GM18861 (cell line): ENCODE results near the gene QARS1.

ENCODE experiments used
- ATAC-seq: cut with Tn5 transposase; IDR thresholded peaks from one replicate; pipeline ENCODE4 v1.9.1; 2021; ENCODE audit not compliant: unreplicated experiment

The QARS1 gene

DNA sequence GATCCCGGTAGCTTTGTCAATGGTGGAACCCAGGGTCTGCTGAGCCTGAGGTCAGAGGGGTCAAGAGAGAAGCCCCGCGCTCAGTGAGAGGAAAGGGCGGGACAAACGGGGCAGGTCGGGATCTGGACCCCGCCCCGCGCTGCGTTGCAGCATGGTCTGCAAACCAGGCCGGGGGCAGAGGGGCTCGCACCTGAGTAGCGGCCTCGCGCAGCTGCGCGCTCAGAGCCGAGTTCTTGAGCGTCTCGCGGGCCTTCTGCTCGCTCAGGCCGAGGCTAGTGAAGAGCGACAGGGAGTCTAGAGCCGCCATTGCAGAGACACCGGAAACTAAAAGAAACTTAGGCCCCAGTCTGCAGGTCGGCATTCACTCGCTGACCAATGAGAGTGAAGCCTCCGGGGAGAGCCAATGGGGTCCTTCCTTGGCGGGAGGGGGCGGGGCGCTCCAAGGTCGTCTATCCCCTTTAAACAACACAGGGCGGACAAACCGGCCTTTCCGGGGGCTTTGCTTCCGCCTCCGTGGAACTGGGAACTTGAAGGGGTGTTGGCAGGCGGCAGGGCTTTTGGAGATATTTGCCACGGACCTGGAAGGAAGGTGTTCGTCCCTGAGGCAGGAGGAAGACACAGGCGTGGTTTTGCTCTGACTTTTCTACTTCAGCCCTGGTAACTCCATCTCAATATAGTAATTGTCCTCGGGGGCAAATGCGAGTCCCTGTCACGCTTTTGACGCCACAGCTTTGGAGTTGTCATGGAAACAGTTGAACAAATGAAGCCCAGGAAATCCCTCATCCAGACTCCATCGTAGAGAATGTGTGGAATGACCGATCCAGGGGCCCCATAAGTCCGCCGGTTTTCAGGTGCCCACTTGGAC, at the start of gene QARS1:
QARS1 (minus strand) TSS at position 331 of the 865 bp plus-strand sequence; CDS start at position 307, 24 bp downstream.
- ATAC-seq: peak; percentile 67

DNA sequence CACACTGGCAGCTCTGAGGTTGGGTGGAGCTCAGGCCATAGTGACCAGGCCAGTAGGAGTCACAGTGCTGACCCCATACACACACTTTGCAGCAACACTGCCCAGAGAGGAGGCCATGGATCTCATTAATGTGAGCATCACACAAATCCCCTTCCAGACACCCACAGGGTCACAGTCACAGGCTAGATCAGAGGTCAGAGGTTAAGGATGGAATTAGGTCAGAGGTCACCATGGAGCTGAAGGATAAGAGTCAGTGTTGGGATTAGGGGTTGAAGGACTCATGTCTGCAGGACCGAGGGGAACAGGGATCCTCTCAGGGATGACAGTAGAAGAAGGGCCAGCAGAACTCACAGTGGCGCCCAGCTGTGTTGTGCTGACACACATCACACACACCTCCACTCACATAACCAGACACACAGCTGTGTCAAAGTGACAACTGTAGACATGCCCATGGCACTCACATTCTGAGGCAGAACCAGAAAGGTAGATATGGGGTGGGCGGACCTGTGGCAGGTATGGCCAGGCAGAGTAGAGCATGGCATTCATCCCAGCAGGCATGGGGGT, 48.9 kb upstream of the QARS1 start:
- no peak for ATAC-seq

DNA sequence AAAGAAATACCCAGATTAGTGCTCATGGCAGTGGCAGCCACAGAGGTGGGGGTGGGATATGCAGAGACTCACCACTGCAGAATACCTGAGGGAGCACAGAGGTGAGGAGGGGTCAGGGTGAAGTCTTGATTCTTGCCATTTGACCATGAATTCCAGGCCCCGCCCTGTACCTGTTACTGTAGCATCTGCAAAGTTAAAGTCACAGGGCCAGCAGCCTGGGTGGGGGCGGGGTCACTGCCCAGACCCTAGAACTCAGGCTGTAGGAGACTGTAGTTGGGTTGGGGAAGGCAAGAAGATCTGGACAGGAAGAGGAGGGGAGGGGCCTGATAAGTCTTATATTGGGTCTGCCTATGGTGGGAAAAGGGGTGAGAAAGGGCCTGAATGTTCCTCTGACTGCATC, 47.1 kb upstream of the QARS1 start:
- no peak for ATAC-seq

DNA sequence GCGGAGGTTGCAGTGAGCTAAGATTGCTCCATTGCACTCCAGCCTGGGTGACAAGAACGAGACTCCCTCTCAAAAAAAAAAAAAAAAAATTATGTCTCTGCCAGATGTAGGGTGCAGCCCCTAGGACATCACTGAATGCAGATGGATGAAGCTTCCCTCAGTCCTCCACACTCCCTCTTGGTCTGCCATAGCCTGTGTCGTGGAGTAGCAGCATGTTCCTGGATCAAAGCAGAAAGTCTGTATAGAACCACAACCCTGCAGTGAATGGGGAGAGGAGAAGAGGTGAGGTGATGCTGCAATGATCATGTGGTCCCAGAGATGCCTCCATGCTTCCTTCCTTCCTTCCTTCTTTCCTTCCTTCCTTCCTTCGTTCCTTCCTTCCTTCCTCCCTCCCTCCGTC, 43.6 kb upstream of the QARS1 start:
- ATAC-seq: no peak

DNA sequence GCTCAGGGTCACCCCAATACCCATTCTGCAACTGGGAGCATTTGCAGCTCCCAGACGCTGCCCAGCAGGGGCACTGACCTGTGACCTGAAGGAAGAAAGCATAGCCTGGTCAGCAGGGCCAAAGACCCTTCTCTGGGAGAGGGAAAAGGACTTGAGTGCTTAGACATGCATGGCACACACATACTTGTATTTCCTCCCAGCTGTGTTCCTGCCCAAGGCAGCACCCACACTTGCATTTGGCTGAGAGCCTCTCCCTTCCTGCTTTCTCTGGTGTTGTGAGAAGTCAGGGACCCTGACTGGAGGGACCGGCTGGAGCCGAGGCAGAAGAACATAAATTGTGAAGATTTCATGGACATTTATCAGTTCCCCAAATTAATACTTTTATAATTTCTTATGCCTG, 35.5 kb upstream of the QARS1 start:
- no peak for ATAC-seq

DNA sequence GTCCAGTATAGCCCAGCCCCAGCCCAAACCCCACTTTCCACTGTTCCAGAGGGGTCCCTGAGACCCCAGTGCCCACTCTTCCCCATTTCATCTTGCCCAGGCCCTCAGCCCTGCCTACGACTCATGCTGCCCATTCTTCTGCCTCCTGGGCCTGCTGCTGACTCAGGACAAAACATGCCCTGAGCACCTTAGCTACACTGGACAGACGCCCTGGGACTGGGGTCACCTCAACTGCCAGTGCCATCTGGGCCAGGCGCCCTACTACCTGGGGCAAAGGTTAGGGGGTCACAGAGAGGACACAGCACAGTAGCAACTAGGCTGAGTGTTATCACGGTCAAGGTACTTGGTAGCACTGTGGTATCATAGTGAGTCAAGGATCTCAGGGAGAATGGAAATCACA, 30.9 kb upstream of the QARS1 start:
- ATAC-seq: no peak

DNA sequence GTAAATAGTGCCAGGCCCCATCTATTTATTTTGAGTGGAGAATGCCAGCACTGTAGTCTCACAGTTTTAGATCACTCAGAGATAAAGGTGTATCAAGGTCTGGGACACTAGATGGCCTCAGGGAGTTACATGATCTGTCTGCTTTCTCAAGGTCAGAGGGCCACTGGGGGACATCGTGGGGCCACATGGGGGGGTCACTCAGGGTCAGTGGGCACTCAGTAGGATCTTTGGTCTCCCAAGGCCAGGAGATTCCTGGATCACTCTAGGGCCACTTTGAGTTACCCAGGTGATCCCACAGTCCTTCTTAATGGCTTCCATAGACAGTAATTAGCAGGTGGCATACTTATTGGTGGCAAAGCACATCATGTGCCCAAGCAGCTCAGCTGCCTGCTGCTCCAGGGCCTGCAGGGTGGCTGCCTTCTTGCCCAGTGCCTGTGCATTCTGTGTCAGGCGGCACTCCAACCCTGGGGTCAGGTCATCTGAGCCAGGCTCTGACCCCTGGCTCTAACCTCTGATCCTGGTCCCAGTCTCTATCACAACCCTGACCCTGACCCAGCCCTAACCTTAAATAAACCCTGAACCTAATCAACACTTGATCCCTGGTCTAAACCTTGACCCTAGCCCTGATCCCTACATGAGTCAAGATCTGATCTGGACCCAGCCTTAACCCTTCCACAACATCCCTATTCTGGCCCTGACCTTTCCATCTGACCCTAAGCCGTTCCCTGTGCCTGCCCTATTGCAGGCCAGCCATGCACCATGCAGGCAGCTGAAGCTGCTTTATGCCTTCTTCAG, 30.1 kb upstream of the QARS1 start:
- ATAC-seq: no peak

DNA sequence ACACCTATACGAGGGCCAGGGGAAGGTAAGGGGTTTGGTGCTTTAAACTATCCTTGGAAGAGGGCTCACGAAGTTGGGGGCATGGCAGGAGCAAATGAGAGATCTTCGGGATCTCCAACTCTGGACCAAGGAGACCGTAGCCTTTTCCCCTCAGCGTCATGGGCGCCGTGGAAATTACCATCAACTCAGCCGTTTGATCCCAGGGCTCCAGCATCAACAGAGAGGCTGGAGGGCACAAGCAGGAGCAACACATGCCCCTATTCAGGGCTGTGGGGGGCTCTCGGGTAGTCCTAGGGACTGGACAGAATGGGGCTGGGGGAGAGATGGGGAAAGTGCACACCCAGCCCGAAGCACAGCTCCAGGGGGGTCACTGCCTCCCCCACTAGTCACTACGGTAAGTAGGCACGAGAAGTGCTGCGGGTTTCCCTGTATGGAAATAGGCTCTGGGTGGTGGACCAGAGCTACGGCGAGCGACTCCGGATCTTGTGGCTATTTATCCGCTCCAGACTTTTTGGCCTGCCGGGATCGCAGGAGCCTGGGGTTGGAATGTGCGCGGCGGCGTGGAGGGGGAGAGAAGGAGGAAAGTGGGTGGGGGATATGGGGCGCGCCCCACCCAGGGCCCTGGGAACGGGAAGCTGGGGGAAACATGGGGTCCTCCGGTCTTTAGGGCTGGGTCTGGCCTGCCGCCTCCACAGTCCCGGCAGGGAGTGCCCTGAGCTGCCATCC, 28.8 kb upstream of the QARS1 start:
- no peak for ATAC-seq

DNA sequence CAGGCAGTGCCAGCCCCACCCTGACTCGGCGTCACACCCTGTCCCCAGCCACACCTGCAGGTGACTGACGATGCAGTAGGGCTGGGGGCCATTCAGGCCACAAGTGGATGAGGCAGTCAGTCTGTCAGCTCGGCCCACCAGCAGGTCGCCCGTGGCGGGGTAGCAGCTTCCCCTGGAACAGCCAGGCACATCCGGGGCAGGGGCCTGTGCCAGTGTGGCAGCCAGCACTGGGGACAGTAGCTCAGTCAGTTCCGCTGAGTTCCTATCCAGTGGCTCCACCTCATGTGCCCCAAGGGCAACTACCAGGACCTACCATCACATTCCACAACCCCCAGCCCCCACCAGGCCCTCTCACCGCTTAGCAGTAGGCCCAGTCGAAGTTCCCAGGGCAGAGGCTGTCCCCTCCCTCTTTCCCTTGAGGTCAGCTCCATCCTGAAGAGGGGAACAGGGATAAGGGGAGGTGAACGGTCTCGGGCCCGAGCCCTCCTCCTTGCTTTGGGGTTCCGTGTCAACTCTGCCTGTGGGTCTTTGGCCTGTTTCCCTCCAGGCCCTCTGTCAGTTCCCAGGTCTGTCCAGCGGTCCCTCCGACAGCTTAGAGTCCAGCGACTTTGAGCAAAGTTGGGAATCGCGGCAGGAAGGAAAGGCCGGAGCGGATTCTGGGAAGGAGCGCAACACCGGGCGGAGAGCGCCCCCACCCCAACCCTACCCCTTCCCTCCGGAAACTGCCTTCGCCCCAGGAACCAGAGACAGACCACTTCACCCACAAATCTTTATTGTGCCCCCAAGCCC, 28.1 kb upstream of the QARS1 start, which contains the start of gene LAMB2:
LAMB2 (minus strand) TSS at position 614 of the 789 bp plus-strand sequence; CDS start at position 431, 183 bp downstream.
- ATAC-seq: no peak

DNA sequence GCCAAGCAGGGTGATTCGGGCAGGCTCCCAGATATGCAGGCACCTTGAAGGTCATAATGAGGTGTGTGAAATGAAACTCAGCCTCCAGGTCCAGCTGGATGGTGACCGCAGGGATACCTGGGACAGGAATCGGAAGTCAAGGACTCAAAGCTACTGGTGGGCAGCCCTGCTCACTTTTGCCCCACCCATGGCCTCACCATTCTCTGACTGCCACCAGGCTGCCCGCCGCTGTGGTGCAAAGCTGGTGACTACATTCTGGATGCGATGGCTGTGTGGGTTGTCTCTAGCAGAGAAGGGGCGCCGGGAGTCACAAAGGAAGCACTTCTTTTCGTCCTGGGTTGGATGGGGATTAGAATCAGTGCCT, 27.5 kb upstream of the QARS1 start:
- no peak for ATAC-seq

DNA sequence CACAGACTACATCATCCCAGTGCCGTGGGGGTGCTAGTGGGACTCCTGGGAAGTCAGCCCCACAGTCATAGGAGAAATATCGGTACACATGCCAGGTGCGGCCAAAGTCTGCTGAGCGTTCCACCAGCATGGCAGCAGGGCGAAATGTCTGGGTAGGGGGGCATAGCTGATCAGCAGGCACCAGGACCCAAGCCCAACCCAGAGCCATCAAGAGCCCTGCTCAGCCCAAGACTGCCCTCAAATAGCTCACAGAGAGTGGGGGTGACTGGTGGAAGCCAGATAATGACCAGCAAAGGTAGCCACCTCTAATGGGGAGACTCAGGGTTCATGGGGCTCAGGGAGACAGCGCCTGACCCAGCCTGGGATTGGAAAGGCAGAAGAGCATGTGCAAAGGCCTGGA, 27.0 kb upstream of the QARS1 start:
- ATAC-seq: no peak

DNA sequence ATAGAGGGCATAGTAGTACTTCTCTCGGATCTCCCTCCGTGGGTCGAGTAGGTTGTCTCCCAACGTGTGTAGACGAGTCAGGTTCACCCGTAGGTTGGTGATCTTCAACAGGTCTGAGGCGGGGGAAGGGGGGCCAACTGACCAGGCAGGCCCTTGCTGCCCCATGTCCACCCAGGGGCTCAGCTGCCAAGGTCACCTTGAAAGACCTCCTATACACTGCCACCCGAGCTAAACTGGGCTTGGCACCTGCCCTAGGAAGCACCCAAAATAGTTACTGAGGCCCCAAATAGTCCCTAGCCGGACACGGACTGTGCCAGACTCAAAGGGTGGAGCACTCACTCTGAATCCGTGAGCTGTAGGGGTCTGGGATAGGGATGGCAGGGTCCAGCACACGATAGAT, 26.5 kb upstream of the QARS1 start:
- ATAC-seq: no peak

DNA sequence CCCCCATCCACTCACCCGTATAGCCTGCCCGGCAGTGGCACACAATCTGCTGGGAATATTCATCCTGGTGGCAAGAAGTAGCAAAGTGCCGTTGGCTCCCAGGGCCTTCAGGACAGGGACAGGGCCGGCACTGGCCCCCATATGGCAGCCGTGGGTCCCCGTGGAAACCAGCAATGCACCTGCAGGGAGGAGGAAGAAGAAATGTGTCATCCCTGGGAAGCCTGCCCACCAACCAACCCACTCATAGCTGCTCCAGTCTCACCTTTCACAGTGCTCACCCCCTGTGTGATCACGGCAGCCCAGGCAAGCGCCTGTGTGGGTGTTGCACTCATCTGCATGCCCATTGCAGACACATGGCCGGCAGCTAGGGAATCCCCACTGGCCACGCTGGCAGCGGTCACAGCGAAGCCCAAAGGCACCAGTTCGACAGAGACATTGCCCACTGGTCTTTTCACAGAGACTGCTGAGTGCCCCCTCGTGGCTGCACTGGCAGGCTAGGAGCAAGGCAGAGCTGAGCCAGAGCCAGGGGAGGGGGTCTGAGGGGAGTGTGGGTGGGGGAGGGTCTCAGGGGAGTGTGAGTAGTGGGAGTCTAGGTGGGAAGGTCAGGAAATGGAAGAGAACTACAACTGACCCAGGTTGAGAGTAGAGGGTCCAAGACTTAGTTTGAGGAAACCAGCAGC, 20.6 kb upstream of the QARS1 start:
- no peak for ATAC-seq

DNA sequence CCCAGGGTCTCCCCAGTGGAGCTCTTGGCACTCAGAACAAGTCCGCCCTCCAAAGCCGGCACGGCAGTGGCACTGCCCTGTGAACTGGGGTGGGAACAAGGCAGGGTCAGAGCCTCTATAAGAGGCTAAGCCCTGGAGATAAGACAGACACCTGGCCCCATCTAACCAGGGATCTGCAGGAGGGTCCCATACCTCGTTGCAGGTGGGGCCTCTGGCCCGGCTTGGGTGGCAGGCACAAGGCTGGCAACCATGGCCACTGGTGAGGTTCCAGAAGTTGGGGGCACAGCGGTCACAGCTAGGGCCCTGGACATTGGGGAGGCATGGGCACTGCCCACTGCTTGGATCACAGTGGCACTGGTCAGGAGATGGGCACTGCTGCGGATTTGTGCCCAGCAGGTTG, 19.6 kb upstream of the QARS1 start:
- ATAC-seq: no peak

DNA sequence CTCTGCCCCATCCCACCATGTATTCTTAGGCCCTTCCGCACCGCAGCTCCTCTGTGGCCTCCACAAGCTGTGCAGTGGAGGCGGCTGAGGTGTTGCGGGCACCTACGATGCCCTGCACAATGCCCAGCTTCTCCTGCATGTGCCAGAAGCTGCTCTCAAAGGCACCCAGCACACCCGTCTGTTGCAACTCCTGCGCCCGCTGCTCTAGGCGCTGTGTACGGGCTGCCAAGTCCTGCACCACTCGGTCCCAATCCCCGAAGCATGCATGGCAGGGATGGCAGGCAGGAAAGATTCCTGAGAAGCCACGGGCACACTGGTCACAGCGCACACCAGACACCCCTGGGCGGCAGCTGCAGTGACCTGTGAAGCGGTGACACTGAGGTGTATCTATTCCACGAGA, 19.1 kb upstream of the QARS1 start:
- no peak for ATAC-seq

DNA sequence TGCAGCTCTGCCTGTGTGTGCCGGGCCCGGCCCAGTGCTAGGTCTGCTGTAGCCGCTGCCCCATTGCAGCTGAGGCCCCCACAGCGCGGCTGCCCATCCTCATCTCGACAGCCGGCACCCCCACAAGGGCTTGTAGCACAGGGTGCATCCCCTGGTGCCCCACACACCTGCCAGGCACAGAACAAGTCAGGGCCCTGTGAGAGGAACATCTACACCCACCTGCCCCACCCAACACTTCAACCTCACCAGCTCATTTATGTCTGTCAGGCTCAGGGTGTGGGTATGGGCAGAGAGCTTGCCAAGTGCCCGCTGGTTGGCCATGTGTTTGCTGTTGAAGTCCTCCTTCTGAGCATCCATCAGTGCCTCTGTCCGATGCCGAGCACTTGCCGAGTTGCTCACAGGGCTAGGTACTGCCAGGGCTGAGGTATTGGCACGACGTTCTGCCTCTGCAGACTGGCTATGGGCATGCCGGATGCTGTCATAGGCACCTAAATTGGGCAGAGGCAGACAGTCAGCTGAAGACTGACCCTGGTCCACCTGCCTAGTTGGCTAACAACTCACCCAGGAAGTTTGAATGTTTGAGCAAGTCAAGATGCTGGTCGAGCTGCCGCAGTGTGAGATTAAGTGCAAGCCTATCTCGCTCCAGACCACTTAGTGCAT, 18.5 kb upstream of the QARS1 start:
- ATAC-seq: no peak

DNA sequence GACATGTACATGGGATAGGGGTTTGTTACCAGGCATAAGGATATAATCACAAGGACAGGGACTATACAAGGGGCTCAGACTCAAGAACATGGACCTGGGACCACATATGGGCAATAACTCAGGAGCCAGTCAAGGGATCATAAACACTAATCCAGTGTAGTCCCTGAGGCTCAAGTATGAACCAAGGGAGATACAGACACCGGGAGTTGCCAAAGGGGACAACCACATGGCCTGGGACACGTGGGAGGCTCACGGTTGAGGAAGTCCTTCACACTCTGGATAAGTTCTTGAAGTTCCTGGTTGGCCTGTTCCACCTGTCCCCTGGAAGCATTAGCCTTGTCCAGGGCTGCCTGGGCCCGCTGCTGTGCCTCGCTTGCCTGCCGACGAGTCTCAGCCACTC, 17.9 kb upstream of the QARS1 start:
- no peak for ATAC-seq

DNA sequence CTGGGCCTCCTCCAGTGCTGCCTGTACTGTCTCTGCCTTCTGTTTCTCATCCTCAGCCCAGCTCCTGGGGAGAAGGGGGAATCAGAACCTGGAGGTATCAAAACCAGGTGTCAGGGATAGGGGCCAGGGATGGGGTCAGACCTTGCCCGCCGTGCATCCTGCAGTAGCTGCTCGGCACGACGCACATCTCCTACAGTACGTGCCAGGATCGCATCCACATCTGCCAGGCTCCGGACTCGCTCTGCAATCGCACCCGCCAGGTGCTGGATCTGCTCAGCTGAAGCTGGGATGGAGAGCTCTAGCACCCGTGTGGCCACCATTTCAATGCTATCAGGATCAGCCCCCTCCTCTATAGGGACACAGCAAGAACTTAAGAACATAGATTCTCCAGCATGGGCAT, 17.5 kb upstream of the QARS1 start:
- ATAC-seq: no peak

DNA sequence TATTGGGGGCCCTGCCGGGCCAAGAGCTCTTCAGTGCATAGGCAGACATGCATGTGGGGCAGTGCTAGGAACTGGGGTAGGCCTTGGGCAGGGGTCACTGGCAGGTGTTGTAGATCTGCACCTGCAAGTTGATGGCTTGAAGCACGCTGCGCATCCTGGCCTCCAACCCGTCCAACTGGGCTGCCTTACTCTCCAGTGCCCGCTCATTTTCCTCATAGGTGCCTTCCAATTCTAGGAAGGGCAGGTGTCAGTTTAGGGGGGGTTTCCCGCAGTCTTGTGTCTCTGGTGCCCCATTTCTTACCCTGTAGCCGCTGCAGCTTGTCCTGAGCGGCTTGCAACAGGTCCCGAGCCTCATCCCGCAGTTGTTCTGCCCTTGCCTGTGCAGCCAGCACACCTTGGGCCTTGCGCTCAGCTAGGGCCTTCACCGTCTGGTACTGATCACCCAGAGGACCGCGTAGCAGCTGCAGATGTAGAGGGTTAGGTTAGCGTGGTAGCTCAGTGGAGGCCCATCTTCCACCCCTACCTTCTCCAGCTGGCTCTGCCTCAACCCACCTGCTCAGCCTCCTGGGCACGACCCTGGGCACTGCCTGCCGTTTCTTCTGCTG, 16.7 kb upstream of the QARS1 start:
- no peak for ATAC-seq
